Measurements from ENCODE around the gene ZNF32. TPM values are rescaled to one million over a fixed set of nuclear protein-coding genes. Genes with fewer than 3 reads are reported as not detected.

The ZNF32 gene
- total RNA-seq, 1 experiment from 2014 or later = 37.6 TPM

DNA sequence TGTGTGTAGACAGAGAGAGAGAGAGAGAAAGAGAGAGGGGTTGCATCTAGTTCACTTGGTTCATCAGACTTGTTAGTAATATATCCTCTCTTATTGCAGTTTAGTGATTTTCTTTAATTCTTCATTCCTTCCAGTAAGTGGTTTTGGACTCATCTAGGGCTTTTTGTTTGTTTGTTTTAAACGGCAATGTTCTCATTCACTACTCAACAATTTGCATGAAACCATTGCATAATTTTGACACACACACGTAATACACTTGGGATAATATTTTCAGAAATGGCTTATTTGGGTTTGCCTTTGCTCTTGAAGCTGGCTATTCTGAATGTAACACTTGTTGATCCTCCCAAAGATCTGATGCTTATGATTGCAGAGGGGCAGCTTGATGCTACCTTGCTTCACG, 16.4 kb upstream of the ZNF32 start:
- Histone ChIP-seq H3K27me3 (replicated peaks; ENCODE audit: insufficient read depth, low read depth, low read length, poor library complexity) (peaks cover 4% of the 10 kb centered on the region), H3K4me1 (ENCODE audit: insufficient read depth, low read length, poor library complexity, severe bottlenecking) (no peaks in the 10 kb centered on the region), H3K27ac (ENCODE audit: low read depth, low read length, poor library complexity, severe bottlenecking) (no peak overlapping the region), H3K36me3 (ENCODE audit: insufficient read depth, low read length, poor library complexity, severe bottlenecking) (no peaks in the 10 kb centered on the region), H3K9me3 (ENCODE audit: low read depth, low read length, poor library complexity, severe bottlenecking) (no peaks in the 10 kb centered on the region), H3K4me3 (ENCODE audit: low read depth, low read length, poor library complexity, severe bottlenecking) (no peak overlapping the region)
- no TSS peak for BruUV-seq (replicated peaks)
- ChIA-PET POLR2A (ENCODE audit: low non-redundant PET) (no interaction called here), CTCF (no interaction called here)
- no peak for TF ChIP-seq EZH2 (IDR thresholded peaks at IDR 0.05; ENCODE audit: borderline replicate concordance, low read depth, low read length, poor library complexity, severe bottlenecking)
- TF ChIP-seq CTCF (conservative IDR thresholded peaks at IDR 0.05; ENCODE audit: low read depth, low read length) = no peak
- intact Hi-C loops (cut with micrococcal nuclease; ENCODE audit: unreplicated experiment) = no loop called here
- no peak for DNase-seq (ENCODE audit: low spot score)

- no peaks in the 10 kb centered on the region for H3K36me3 ChIP-seq (ENCODE audit: insufficient read depth, low read length, poor library complexity, severe bottlenecking)
- H3K27ac ChIP-seq (ENCODE audit: low read depth, low read length, poor library complexity, severe bottlenecking) = no peak overlapping the region
- H3K9me3 ChIP-seq (ENCODE audit: low read depth, low read length, poor library complexity, severe bottlenecking) = no peaks in the 10 kb centered on the region
- H3K4me1 ChIP-seq (ENCODE audit: insufficient read depth, low read length, poor library complexity, severe bottlenecking) = peaks cover 8% of the 10 kb centered on the region
- TF ChIP-seq CTCF (conservative IDR thresholded peaks at IDR 0.05; ENCODE audit: low read depth, low read length) (no peak), EZH2 (IDR thresholded peaks at IDR 0.05; ENCODE audit: borderline replicate concordance, low read depth, low read length, poor library complexity, severe bottlenecking) (no peak)
- BruUV-seq (replicated peaks) = no TSS peak
- ChIA-PET POLR2A (ENCODE audit: low non-redundant PET) (no interaction called here), CTCF (no interaction called here)
- intact Hi-C loops (cut with micrococcal nuclease; ENCODE audit: unreplicated experiment) = no loop called here
- no peak for DNase-seq (ENCODE audit: low spot score)
- no peak overlapping the region for H3K4me3 ChIP-seq (ENCODE audit: low read depth, low read length, poor library complexity, severe bottlenecking)
- no peaks in the 10 kb centered on the region for H3K27me3 ChIP-seq (replicated peaks; ENCODE audit: insufficient read depth, low read depth, low read length, poor library complexity)
These were observed 9.5 kb upstream of the ZNF32 start for GRCh38 chr10:43658227-43658626.

- TF ChIP-seq EZH2 (IDR thresholded peaks at IDR 0.05; ENCODE audit: borderline replicate concordance, low read depth, low read length, poor library complexity, severe bottlenecking) (no peak), CTCF (conservative IDR thresholded peaks at IDR 0.05; ENCODE audit: low read depth, low read length) (no peak)
- Histone ChIP-seq H3K4me3 (ENCODE audit: low read depth, low read length, poor library complexity, severe bottlenecking) (no peak overlapping the region), H3K27me3 (replicated peaks; ENCODE audit: insufficient read depth, low read depth, low read length, poor library complexity) (no peaks in the 10 kb centered on the region), H3K4me1 (ENCODE audit: insufficient read depth, low read length, poor library complexity, severe bottlenecking) (peaks cover 8% of the 10 kb centered on the region), H3K9me3 (ENCODE audit: low read depth, low read length, poor library complexity, severe bottlenecking) (no peaks in the 10 kb centered on the region), H3K27ac (ENCODE audit: low read depth, low read length, poor library complexity, severe bottlenecking) (no peak overlapping the region), H3K36me3 (ENCODE audit: insufficient read depth, low read length, poor library complexity, severe bottlenecking) (no peaks in the 10 kb centered on the region)
- CTCF ChIA-PET = no interaction called here
- BruUV-seq (replicated peaks) = no TSS peak
- POLR2A ChIA-PET (ENCODE audit: low non-redundant PET) = no interaction called here
- DNase-seq (ENCODE audit: low spot score) = no peak
- intact Hi-C loops (cut with micrococcal nuclease; ENCODE audit: unreplicated experiment) = no loop called here
These were observed 6.6 kb upstream of the ZNF32 start for GRCh38 chr10:43655311-43655710.

Data from A673 (cell line).